ENCODE measurements around the gene PTPRN2. TPM values are rescaled to one million over a fixed set of nuclear protein-coding genes. Genes with fewer than 3 reads are reported as not detected.

Gene PTPRN2
- total and polyA plus RNA-seq, 2 of the 13 experiments (the other 11 are each of a cell fraction or from before 2014, with no cell fraction given), result 2.5 to 24.2 TPM

DNA sequence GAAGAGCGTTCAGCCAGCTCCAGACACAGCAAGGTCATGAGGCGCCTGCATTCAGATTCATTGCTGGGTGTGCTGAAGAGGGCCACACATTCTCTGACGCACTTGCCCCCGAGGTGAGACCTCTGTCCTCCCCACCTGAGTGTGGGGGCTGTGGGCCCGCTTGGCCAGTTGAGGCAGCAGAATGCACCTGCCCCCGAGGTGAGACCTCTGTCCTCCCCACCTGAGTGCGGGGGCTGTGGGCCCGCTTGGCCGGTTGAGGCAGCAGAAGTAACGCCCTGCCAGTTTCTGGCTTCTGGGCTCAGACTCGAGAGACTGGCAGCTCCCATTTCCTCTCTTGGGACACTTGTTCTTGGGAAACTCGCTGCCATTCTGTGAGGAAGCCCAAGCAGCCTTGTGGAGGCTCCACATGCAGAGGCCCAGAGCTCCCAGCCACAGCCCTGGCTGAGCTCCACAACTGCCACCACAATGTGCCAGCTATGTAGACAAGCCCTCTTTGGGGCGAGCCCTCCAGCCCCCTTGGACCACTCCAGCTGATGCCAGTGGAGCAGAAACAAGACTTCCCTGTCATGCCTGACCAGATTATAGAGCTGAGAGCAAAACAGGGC is 816.8 kb downstream of the PTPRN2 start:
- POLR2A ChIA-PET, result no interaction called here
- no TSS peak for BruUV-seq (replicated peaks)
- no peak for FAIRE-seq
- H3K9ac ChIP-seq (ENCODE audit: insufficient read depth, low read depth, low read length), result no peak overlapping the region
- peaks cover 15% of the 10 kb centered on the region; the same call in 1 of the 2 replicates for H3K9me3 ChIP-seq (ENCODE audit: low read length)
- peaks cover 1% of the 10 kb centered on the region; the same call in 1 of the 2 replicates for H4K20me1 ChIP-seq (ENCODE audit: insufficient read depth, low read length)
- TF ChIP-seq YY1 (IDR thresholded peaks at IDR 0.05; ENCODE audit: insufficient read depth, insufficient replicate concordance, low read depth, low read length), result peak; percentile 55
- TF ChIP-seq, protein P1, sequence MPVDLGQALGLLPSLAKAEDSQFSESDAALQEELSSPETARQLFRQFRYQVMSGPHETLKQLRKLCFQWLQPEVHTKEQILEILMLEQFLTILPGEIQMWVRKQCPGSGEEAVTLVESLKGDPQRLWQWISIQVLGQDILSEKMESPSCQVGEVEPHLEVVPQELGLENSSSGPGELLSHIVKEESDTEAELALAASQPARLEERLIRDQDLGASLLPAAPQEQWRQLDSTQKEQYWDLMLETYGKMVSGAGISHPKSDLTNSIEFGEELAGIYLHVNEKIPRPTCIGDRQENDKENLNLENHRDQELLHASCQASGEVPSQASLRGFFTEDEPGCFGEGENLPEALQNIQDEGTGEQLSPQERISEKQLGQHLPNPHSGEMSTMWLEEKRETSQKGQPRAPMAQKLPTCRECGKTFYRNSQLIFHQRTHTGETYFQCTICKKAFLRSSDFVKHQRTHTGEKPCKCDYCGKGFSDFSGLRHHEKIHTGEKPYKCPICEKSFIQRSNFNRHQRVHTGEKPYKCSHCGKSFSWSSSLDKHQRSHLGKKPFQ (CRISPR knock-in tag; IDR thresholded peaks at IDR 0.05; ENCODE audit: insufficient replicate concordance), result no peak
- TF ChIP-seq, protein P2, sequence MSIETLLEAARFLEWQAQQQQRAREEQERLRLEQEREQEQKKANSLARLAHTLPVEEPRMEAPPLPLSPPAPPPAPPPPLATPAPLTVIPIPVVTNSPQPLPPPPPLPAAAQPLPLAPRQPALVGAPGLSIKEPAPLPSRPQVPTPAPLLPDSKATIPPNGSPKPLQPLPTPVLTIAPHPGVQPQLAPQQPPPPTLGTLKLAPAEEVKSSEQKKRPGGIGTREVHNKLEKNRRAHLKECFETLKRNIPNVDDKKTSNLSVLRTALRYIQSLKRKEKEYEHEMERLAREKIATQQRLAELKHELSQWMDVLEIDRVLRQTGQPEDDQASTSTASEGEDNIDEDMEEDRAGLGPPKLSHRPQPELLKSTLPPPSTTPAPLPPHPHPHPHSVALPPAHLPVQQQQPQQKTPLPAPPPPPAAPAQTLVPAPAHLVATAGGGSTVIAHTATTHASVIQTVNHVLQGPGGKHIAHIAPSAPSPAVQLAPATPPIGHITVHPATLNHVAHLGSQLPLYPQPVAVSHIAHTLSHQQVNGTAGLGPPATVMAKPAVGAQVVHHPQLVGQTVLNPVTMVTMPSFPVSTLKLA (IDR thresholded peaks at IDR 0.05), result no peak
- no peaks in the 10 kb centered on the region for H3K4me1 ChIP-seq (ENCODE audit: insufficient read depth, low read length)
- no peak overlapping the region for H2AFZ ChIP-seq (ENCODE audit: low read length)
- CTCF ChIA-PET (ENCODE audit: low intra/inter-chr PET ratio, low total read pairs), result no interaction called here
- peaks cover 0 to 2% of the 10 kb centered on the region in 2 experiments; a peak in 1 of 5 replicates for H3K27me3 ChIP-seq (ENCODE audit: control insufficient read depth in 1 of 2, insufficient read depth in 2 of 2, low read length in 2 of 2)
- intact Hi-C loops (cut with micrococcal nuclease; ENCODE audit: unreplicated experiment), result no loop called here
- DNase-seq (ENCODE audit: low spot score), result no peak
- no peaks in the 10 kb centered on the region for H3K36me3 ChIP-seq (replicated peaks in 1 of 2; ENCODE audit: control insufficient read depth in 1 of 2, insufficient read depth in 2 of 2, low read length in 2 of 2)
- in situ Hi-C loops (cut with HindIII; ENCODE audit: extremely low pct_ligation_motif_present, low pct_unique_long_range_greater_than_20kb), result no loop called here
- H3K4me2 ChIP-seq (ENCODE audit: low read depth, low read length), result no peak overlapping the region
- H3K79me2 ChIP-seq (ENCODE audit: insufficient read depth, low read length), result no peaks in the 10 kb centered on the region
- no peak for ATAC-seq
- no peak overlapping the region for H3K27ac ChIP-seq (ENCODE audit: extremely low read length, insufficient read depth, low read length)
- 57% methylated on average over 6 of the region's 13 CpGs for WGBS (ENCODE audit: low lambda C conversion rate)
- H3K4me3 ChIP-seq (replicated peaks in 1 of 3; ENCODE audit: insufficient read depth in 1 of 3, low read depth in 2 of 3, low read length in 3 of 3), result no peak overlapping the region
